ENCODE measurements around the gene C3orf85. TPM values are rescaled to one million over a fixed set of nuclear protein-coding genes. Genes with fewer than 3 reads are reported as not detected.

C3orf85 gene
- total RNA-seq, 4 donors from 2014 or later: not detected

- 60 to 67% methylated on average over 5 of the region's 5 CpGs for WGBS, 2 donors
- Histone ChIP-seq H3K36me3 (no peaks in the 10 kb centered on the region), H3K27me3 (no peaks in the 10 kb centered on the region), H3K27ac (no peak overlapping the region), H3K9me3 (no peaks in the 10 kb centered on the region), H3K4me3 (no peak overlapping the region), H3K4me1 (no peaks in the 10 kb centered on the region)
- intact Hi-C loops (cut with DNase I): no loop called here
- no peak for TF ChIP-seq POLR2A (IDR thresholded peaks at IDR 0.05)
- no peak for TF ChIP-seq CTCF (IDR thresholded peaks at IDR 0.05)
- DNase-seq: no peak
Measured at GRCh38 chr3:109177908-109178307, 41.4 kb downstream of the C3orf85 start.

GRCh38 chr3:109178708-109179107 is 42.2 kb downstream of the C3orf85 start:
- Histone ChIP-seq H3K4me3 (no peak overlapping the region), H3K27me3 (no peaks in the 10 kb centered on the region), H3K27ac (no peak overlapping the region), H3K9me3 (no peaks in the 10 kb centered on the region), H3K36me3 (no peaks in the 10 kb centered on the region), H3K4me1 (no peaks in the 10 kb centered on the region)
- TF ChIP-seq POLR2A (IDR thresholded peaks at IDR 0.05) (no peak), CTCF (IDR thresholded peaks at IDR 0.05) (no peak)
- 23 to 35% methylated on average over 1 of the region's 1 CpG for WGBS, 2 donors
- intact Hi-C loops (cut with DNase I): no loop called here
- no peak for DNase-seq

- no peaks in the 10 kb centered on the region for H3K9me3 ChIP-seq
- H3K4me3 ChIP-seq: no peak overlapping the region
- H3K36me3 ChIP-seq: no peaks in the 10 kb centered on the region
- TF ChIP-seq POLR2A (IDR thresholded peaks at IDR 0.05) (no peak), CTCF (IDR thresholded peaks at IDR 0.05) (no peak)
- no peaks in the 10 kb centered on the region for H3K27me3 ChIP-seq
- H3K27ac ChIP-seq: no peak overlapping the region
- no peak for DNase-seq
- H3K4me1 ChIP-seq: no peaks in the 10 kb centered on the region
- intact Hi-C loops (cut with DNase I): no loop called here
Measured at GRCh38 chr3:109184726-109185125, 48.2 kb downstream of the C3orf85 start.

- H3K4me3 ChIP-seq: no peak overlapping the region
- H3K36me3 ChIP-seq: no peaks in the 10 kb centered on the region
- H3K4me1 ChIP-seq: no peaks in the 10 kb centered on the region
- intact Hi-C loops (cut with DNase I): no loop called here
- no peaks in the 10 kb centered on the region for H3K9me3 ChIP-seq
- H3K27ac ChIP-seq: no peak overlapping the region
- no peaks in the 10 kb centered on the region for H3K27me3 ChIP-seq
- 87 to 90% methylated on average over 3 to 4 of the region's 5 CpGs for WGBS, 2 donors
- DNase-seq: no peak
- no peak for TF ChIP-seq CTCF (IDR thresholded peaks at IDR 0.05)
- TF ChIP-seq POLR2A (IDR thresholded peaks at IDR 0.05): no peak
Measured at GRCh38 chr3:109187390-109187789, 50.9 kb downstream of the C3orf85 start.

GRCh38 chr3:109188741-109189140 is 52.2 kb downstream of the C3orf85 start:
- no peak for DNase-seq
- TF ChIP-seq CTCF (IDR thresholded peaks at IDR 0.05) (no peak), POLR2A (IDR thresholded peaks at IDR 0.05) (no peak)
- H3K27me3 ChIP-seq: no peaks in the 10 kb centered on the region
- 70 to 74% methylated on average over 3 to 4 of the region's 6 CpGs for WGBS, 2 donors
- no peaks in the 10 kb centered on the region for H3K9me3 ChIP-seq
- H3K4me1 ChIP-seq: no peaks in the 10 kb centered on the region
- intact Hi-C loops (cut with DNase I): no loop called here
- no peaks in the 10 kb centered on the region for H3K36me3 ChIP-seq
- H3K27ac ChIP-seq: no peak overlapping the region
- no peak overlapping the region for H3K4me3 ChIP-seq
